Measurements from ENCODE around the gene CTSE. TPM values are rescaled to one million over a fixed set of nuclear protein-coding genes. Genes with fewer than 3 reads are reported as not detected.

The CTSE gene
- total RNA-seq, 3 donors from 2014 or later (not counting 1 experiment from before 2014, with no cell fraction given): not detected

- ATAC-seq (peak in 1 of 3 donors; percentile 36), DNase-seq (no peak)
- H3K4me3 Mint-ChIP-seq: no peak overlapping the region
- H3K27ac Mint-ChIP-seq: no peak overlapping the region
- intact Hi-C loops (cut with micrococcal nuclease): no loop called here
- Histone ChIP-seq H3K9me3 (ENCODE audit: control insufficient read depth, insufficient read depth, low read length) (no peaks in the 10 kb centered on the region), H3K4me1 (ENCODE audit: control insufficient read depth, insufficient read depth, low read length) (peaks cover 8% of the 10 kb centered on the region), H3K36me3 (ENCODE audit: control insufficient read depth, insufficient read depth, low read length) (no peaks in the 10 kb centered on the region), H3K27me3 (ENCODE audit: control insufficient read depth, insufficient read depth, low read length) (no peaks in the 10 kb centered on the region), H3K4me3 (ENCODE audit: low read length) (peak overlapping the region; percentile 30), H3K27ac (ENCODE audit: low read length) (peak overlapping the region; percentile 24)
- H3K27me3 Mint-ChIP-seq (ENCODE audit: low read depth in 2 of 2): peaks cover 14 to 15% of the 10 kb centered on the region in 2 donors
- H3K4me1 Mint-ChIP-seq: peaks cover 0 to 7% of the 10 kb centered on the region in 2 donors
- no peak for TF ChIP-seq CTCF (IDR thresholded peaks at IDR 0.05)
- H3K36me3 Mint-ChIP-seq: no peaks in the 10 kb centered on the region
- H3K9me3 Mint-ChIP-seq: no peaks in the 10 kb centered on the region
- 10% methylated on average over 5 of the region's 5 CpGs for WGBS (ENCODE audit: insufficient coverage)
Measured at GRCh38 chr1:206035027-206035426, 11.3 kb upstream of the CTSE start.

- WGBS (ENCODE audit: insufficient coverage): 87% methylated on average over 3 of the region's 5 CpGs
- ATAC-seq (no peak), DNase-seq (no peak)
- Histone ChIP-seq H3K36me3 (ENCODE audit: control insufficient read depth, insufficient read depth, low read length) (no peaks in the 10 kb centered on the region), H3K27ac (ENCODE audit: low read length) (no peak overlapping the region), H3K27me3 (ENCODE audit: control insufficient read depth, insufficient read depth, low read length) (no peaks in the 10 kb centered on the region), H3K4me1 (ENCODE audit: control insufficient read depth, insufficient read depth, low read length) (peaks cover 3% of the 10 kb centered on the region), H3K4me3 (ENCODE audit: low read length) (no peak overlapping the region), H3K9me3 (ENCODE audit: control insufficient read depth, insufficient read depth, low read length) (no peaks in the 10 kb centered on the region)
- intact Hi-C loops (cut with micrococcal nuclease): no loop called here
- no peaks in the 10 kb centered on the region for H3K4me1 Mint-ChIP-seq
- H3K4me3 Mint-ChIP-seq: no peak overlapping the region
- TF ChIP-seq CTCF (IDR thresholded peaks at IDR 0.05): no peak
- peaks cover 12 to 20% of the 10 kb centered on the region in 2 donors for H3K27me3 Mint-ChIP-seq (ENCODE audit: low read depth in 2 of 2)
- H3K36me3 Mint-ChIP-seq: no peaks in the 10 kb centered on the region
- no peak overlapping the region for H3K27ac Mint-ChIP-seq
- H3K9me3 Mint-ChIP-seq: no peaks in the 10 kb centered on the region
Measured at GRCh38 chr1:206032380-206033140, 8.9 kb upstream of the CTSE start.

- DNase-seq (peak in 1 of 2 donors; percentile 79), ATAC-seq (peak in 2 of 3 donors; percentile 56 to 67)
- no peak overlapping the region for H3K27ac ChIP-seq (ENCODE audit: low read length)
- no peak overlapping the region for H3K27ac Mint-ChIP-seq
- peaks cover 12 to 23% of the 10 kb centered on the region in 2 donors for H3K27me3 Mint-ChIP-seq (ENCODE audit: low read depth in 2 of 2)
- intact Hi-C loops (cut with micrococcal nuclease): no loop called here
- no peak overlapping the region for H3K4me3 Mint-ChIP-seq
- TF ChIP-seq CTCF (IDR thresholded peaks at IDR 0.05): peak; percentile 48
- no peak overlapping the region for H3K4me3 ChIP-seq (ENCODE audit: low read length)
- WGBS (ENCODE audit: insufficient coverage): 0% methylated on average over 4 of the region's 4 CpGs
- no peaks in the 10 kb centered on the region for H3K27me3 ChIP-seq (ENCODE audit: control insufficient read depth, insufficient read depth, low read length)
- H3K9me3 ChIP-seq (ENCODE audit: control insufficient read depth, insufficient read depth, low read length): no peaks in the 10 kb centered on the region
- no peaks in the 10 kb centered on the region for H3K9me3 Mint-ChIP-seq
- H3K4me1 ChIP-seq (ENCODE audit: control insufficient read depth, insufficient read depth, low read length): peaks cover 3% of the 10 kb centered on the region
- no peaks in the 10 kb centered on the region for H3K4me1 Mint-ChIP-seq
- no peaks in the 10 kb centered on the region for H3K36me3 ChIP-seq (ENCODE audit: control insufficient read depth, insufficient read depth, low read length)
- H3K36me3 Mint-ChIP-seq: no peaks in the 10 kb centered on the region
Measured at GRCh38 chr1:206030714-206031113, 7.0 kb upstream of the CTSE start.

Measured in natural killer cell (primary cell).